GM21447 (cell line): Measurements from ENCODE around the gene AMDHD1.
"Not testable (repeated sequence)": the region's sequence is repeated elsewhere in the genome, so short reads cannot be mapped to it uniquely, and the experiment has no call there.

Experiments
- ATAC-seq: cut with Tn5 transposase; IDR thresholded peaks from one replicate; pipeline ENCODE4 v1.9.1; 2021; ENCODE audit not compliant: unreplicated experiment

AMDHD1 gene

DNA sequence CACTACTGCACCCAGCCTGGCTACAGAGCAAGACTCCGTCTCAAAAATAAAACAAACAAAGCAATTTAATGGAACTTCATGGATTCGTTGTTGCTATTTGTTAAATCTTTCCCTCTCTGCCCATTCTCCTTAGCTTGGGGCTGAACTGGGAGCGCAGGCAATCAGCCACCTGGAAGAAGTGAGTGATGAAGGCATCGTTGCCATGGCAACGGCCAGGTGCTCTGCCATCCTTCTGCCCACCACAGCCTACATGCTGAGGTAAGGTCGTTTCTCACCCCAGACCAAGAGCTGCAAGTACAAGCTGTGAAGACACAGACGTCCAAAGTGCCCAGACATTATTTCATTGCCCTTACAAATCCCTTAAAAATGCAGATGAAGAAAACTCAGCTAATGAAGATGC is 19.1 kb downstream of the AMDHD1 start:
- no peak for ATAC-seq

DNA sequence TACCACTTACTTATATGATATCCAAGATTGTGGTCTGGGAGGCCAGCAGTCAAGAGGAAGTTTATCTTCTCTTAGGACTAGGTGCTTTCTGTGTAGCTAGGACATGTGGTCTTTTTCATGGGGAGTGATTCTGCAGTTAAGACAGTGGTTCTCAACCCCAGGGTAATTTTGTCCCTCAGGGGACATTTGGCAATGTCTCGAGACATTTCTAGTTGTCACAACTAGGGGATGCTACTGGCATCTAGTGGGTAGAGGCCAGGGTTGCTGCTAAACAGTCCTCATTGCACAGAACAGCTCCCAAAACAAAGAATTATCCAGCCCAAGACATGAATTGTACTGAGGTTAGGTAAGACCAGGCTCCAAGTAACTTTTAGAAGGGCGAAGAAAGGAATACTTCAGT is 20.0 kb downstream of the AMDHD1 start:
- no peak for ATAC-seq

DNA sequence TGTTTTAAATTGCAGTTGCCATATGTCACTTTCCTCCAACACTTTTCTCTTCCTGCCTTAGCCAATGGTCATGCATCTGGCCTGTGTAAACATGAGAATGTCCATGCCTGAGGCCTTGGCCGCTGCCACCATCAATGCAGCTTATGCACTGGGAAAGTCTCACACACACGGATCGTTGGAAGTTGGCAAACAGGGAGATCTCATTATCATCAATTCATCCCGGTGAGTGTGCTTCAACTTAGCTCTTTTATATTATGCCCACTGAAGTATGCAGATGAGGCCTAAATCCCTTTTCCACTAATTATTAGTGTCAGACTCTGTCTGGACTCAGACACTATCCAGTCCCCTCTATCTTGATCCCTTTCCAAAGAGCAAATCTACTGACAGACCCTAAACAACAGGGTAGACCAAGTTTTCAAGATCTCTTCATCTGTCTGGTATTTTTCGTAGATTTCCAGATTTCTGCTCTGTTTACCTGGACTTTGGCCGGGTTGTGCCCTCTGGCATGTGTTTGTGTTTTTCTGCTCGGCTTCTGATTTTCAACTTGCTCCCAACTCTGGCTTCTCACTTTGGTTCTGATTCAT is 23.2 kb downstream of the AMDHD1 start:
- no peak for ATAC-seq

DNA sequence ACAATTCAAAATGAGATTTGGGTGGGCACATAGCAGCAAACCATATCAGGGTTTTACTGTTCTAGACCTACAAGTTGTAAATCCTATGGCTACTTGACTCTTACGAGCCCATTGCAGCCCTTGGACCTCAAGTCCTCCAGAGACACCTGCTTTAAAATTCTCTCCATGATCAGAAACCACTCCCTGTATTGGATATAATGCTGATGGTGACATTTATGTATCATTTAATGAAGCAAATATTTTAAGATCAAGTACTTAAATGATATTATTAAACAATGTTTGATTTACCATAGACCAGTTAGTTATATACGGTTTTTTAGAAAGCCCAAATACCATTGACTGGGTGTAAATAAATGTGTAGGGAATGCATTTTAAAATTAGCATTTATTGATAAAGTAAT is 24.2 kb downstream of the AMDHD1 start:
- no peak for ATAC-seq

DNA sequence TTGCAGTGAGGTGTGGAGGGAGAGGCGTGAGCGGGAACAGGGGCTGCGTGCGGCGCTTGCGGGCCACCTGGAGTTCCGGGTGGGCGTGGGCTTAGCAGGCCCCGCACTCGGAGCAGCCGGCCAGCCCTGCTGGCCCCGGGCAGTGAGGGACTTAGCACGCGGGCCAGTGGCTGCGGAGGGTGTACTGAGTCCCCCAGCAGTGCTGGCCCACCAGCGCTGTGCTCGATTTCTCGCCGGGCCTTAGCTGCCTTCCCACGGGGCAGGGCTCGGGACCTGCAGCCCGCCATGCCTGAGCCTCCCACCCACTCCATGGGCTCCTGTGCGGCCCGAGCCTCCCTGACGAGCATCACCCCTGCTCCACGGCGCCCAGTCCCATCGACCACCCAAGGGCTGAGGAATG is 26.0 kb downstream of the AMDHD1 start:
- not testable (repeated sequence) for ATAC-seq

DNA sequence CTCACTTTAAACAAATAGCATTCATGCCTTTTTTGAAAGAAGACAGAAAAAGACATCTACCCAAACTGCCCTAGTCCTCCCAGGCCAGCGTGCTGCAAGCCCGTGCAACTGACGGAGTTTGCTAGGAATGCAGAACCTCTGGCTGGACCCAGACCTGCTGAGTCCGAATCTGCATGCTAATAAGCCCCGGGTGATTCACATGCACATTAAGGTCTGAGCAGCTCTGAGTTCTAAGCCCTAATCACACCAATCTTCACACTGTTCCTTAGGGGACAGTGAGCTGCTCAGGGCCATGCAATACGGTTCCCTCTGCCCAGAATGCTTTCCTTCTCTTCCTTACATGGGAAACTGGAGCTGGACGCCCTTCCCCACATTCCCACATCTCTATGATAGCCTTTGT is 27.8 kb downstream of the AMDHD1 start:
- ATAC-seq: no peak

DNA sequence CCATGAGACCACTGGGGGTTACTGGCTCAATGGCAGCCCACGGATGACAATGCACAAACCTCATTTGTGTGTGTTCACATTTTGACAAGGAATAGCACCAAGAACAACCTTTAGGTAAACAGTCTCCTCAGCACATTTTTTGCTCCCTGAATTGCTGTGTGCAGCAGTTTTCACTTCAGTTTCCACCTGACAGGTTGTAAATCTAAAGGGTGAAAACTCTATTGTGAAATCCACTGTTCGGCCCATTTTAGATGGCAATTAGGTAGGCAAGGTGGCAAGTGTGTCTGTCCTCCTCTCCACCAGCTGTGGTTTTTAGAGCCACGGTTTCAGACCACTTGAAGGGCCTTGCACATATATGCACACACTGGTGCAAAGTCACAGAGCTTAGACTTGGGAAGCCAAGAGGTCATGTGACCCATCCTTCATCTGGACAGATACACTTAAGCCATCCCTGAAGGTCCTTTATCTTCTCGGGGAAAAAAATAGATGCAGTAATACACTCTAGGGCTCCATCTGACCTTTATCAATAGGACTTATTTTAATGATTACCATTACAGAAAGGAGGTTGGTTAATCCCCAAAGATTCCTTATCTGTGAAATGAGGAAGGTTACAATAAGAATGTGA is 29.8 kb downstream of the AMDHD1 start:
- no peak for ATAC-seq

DNA sequence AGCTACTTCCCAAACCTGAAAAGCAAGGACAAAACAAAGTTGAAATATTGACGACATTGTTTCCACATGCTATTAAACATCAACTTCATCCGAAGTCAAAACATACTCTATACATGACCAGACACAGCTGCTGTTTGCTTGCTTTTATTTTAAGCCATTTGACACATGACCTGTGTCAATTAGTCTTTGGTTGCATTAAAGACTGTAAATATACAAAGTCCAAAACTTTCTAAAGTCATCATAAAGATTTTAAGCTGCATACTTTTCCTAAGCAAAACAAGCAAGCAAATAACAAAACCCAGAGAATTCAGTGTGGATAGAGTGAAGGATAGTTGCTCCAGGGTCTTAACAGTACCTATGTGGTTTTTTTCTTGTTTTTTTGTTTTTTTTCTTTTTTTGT is 31.2 kb downstream of the AMDHD1 start:
- ATAC-seq: no peak

DNA sequence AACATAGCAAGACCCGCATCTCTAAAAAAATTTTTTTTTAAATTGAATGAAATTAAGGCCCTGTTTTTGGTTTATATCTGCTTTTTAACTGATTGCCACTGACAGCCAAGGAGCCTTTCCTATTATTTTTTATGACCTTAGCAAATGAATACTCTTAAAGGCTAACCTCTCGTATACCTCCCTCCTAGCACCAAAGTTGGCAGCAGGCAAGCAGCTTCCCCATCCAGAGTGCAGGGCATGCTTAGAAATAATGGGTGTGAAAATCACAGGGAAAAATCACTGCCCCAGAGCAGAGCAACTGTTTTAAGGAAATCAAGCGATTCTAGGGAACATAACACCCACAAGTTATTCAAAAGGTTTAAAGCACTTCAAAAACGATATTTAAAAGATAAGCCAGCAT is 32.4 kb downstream of the AMDHD1 start:
- ATAC-seq: no peak

DNA sequence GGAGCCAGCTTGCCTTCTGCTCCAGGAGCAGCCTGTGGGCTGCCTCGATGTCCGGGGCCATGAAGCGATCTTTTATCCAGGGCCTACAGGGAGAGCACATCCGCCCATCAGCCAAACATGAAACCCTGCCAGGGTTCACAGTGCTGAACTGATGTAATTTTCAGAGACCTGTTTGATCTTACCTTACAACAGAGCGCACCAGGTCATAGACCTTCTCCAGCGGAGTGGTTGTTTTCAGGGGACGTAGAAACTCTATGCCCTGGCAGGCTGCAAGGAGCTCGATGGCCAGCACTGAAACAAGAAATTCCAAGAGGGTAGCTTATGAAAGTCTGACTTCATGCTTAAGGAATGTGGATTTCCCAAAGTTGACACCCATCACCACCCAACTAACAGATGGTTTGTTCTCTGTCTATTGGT is 33.3 kb downstream of the AMDHD1 start:
- ATAC-seq: no peak

DNA sequence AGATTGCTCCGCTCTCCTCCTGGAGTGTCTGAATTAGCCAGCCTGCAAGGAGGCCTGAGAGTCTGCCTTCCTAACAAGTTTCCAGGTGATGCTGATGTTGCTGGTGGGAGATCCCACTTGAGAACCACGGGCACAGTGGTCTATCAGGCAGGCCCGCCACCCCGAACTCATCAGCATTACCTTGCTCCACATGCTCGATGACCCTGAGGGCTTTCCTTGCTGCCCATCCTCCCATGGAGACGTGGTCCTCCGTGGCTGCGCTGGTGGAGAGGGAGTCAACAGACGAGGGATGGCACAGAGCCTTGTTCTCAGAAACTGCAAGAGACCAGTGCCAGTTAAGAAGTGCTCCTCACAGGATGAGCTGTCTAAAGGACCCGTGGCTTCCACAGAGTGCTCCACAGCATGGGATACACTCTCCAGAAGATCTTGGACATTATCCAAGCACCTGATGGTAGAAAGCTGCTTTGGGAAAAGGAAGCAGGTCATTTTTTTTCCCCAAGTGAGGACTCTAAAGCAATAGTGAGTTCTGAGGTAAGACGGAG is 34.7 kb downstream of the AMDHD1 start:
- ATAC-seq: no peak

DNA sequence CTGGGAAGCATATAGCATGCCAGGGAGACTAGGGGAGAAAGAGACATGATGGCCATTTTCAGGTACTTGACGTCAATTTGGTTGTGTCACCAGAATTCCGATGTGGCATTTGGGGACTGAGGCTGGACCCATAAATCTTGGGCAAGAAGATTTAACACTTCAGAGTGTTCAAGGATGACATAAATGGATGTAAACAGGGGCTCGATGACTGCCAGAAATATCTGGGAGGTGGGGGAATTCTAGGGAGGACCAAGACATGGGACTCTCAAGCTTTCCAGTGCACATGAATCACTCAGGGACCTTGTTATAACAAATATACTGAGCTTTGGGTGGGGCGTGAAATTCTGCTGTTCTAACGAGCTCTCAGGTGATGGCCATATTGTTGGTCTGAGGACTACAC is 35.2 kb downstream of the AMDHD1 start:
- no peak for ATAC-seq

DNA sequence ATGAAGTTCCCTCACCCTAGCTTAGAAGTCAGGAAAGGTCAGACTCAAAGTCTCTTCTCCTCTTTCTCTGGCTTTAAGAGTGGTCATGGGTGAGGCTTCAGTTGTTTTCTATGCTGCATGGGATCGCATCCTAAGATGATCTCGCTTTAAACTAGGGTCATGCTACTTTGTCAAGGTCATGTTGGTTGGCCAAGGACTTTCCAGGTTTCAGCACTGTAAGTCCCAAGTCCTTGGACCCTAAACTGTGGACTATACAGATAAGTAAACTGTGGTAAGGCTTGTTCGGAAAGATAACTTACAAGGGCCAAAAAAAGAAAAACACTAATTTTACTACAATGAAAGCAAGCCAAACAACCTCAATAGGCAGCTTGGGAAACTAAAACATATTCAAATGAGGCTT is 35.6 kb downstream of the AMDHD1 start:
- ATAC-seq: no peak

DNA sequence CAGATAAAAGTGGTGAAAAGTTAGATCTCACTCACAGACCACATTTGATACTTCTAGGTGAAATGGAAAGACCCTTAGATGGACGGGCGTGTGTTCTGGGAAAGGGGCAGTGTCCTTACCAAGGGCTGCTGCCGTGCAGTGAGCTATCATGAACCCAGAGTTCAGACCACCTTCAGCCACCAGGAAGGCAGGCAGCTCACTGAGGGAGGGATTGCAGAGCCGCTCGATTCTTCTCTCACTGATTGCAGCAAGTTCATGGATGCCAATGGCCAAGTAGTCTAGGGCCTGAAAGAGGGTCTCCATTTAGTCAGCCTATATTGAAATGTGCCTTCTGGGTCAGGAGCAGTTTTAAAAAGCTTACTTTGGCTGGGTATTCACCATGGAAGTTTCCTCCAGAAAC is 37.3 kb downstream of the AMDHD1 start:
- no peak for ATAC-seq

DNA sequence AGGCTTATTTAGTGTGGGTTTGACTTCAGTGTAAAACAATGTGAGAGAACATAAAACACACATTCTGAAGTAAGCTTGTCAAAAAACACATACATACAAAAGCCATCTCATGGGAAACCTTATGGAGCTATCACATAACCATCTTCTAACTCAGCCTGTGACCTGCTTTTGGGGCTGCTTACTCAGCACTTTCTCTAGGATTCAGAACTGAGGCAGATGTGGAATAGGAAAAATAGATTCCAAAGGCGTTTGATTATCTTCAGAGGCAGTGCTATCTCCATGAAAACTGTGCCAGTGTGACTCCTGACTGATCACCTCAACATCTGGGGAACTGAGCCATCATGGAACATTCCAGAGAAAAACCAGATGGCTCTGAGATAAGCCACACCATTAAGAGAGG is 39.5 kb downstream of the AMDHD1 start:
- ATAC-seq: no peak

DNA sequence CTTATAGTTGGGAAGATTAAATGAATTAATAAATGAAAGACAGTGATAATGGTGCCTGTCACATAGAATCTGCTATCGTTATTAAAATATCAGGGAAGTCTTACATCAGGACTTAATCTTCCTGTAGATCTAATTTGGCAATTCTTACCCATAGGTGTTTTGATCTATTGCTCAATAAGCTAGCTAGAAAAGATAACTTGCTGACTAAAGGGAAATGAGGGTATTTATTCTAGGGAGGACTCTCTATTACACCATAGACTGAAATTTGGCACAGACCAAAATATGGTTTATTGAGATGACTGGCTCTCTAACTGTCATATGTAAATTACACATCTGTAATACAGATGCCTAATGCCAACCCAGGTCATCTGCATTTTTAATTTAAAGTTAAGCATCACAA is 41.6 kb downstream of the AMDHD1 start:
- no peak for ATAC-seq

DNA sequence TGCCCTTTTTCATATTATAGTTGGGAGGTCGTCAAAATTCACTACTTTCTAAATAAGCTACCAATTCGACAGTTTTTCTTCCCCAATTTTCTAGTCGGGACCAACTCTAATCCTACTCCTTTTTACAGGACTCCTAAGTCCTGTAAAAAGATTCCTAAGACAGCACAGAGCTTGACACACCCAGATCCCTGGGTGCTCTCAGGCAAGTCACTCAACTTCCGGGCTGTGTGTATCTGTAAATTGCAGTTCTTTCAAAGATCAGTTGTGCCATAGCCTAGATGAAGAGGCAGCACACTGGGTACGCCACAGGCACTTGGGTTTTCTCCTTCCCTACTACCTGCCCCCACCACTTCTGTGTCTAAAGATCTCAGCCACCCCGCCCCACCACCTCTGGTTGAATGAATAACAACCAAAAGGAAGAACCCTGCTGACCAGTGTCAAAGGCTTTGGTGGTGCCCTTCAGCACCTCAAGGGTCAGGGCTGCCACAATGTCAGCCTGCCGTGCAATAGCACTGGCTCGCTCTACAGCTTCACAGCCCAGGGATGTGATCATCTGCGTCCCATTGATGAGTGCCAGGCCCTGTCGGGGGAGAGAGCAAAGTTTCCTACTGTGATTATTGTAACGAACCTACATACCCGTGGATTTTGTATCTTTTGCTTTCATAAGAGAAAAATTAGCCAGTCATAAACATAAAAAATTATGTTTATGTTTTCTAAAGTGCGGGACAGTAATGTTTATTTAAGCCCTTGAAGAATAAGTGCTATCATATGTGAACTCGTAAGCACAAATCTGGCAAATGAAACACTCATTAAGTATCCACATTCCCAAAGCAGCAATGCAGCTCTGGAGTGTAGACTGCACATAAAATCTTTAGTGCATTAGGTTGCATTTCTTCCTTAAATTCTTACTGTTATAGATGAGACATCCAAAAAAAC is 43.8 kb downstream of the AMDHD1 start:
- no peak for ATAC-seq

DNA sequence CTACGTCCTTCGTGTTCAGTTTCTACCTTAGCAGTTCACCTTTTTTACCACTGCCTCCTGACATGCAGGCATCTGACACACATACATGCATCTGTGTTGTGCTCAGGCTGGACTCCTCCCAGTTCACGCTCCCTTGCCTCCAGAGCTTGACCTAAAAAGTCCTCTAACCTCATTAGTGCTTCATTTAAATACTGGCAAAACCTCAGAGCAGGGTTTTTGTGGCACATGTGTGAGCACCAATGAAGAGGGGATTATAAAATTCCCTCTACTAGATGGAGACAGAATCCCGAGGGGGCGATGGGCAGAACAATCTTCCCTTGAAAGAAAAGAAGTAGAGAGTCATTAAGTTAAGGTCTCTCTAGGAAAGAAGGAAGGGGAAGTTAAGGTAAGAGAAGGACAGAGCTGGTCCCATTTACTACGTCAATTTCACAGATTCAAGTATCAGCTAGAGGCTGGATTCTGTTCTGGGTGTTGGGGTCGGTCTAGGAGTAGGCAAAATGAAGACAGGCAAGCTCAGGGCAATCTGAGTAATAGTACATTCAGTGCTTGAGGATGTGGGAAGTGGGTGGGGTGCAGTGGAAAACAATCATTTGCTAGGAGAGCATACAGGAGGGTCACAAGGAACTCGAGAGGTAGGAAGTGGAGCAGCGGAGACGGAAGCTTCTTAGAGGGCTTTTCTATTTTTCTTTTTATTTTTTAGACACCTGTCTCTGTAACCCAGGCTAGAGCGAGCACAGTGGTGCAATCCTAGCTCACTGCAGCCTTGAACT is 45.6 kb downstream of the AMDHD1 start:
- no peak for ATAC-seq

DNA sequence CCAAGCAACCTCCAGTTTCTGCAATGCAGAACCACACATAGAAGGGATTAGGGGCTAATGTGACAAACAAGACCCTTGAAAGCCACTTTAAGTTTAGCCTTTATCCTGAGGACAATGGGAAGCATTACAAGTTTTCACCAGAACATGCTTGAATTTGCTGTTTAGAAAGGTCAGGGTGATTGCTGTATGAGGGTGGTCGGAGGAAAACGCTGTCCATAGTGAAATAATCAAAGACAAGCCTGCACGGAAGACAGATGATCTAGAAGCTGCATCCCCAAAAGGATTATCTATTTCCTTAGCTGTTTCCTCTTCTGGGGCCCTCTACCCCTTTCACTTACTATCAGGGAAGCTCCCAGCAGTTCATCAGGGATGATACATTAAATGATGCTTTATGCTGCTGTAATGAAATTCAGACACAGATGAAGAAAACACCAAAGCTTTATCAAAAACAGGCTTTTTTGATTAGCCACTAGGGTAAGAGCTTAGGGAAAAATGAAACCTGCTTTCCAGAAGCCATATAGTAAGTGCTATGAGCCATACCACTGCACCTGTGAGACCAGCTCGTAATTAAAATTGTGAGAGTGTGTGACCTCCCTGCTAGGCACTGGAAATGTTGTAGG is 46.5 kb downstream of the AMDHD1 start:
- no peak for ATAC-seq

DNA sequence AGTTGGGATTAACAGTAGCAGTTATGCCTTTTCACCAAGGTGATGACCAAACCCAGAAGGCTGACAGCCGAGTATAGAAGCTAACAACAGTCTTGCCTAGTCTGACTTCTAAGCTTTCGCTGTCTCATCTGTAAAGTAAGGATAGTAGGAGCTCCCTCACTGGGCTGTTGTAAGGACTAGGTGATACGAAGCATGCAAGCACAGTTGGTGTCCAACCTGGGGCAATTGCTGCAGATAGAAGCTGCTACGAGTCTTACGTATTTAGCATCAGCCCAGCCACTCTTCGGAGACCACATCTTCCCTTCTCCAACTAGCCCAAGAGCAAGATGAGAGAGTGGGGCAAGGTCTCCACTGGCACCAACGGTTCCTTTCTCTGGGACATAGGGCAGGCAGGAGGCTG is 47.0 kb downstream of the AMDHD1 start:
- no peak for ATAC-seq

DNA sequence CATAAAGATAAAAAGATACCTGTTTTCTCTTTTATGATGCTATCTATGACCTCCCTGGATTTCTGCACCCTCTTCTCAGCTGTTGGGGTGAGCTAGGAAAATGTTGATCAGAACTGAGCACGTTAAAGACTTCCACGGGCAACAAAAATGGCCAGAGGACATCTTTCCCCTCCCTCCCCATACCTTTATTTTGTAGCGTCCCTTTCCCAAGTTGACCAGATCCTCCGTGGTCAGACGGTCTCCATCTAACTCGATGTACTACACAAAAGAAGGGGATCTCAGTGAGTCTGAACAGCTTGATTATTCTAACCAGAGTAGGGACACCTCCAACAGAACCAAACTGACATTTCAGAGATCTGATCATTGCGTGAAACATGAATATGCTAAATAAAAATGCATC is 50.8 kb downstream of the AMDHD1 start:
- ATAC-seq: no peak
